Measurements from ENCODE around the gene HOXB5.

HOXB5 gene

DNA sequence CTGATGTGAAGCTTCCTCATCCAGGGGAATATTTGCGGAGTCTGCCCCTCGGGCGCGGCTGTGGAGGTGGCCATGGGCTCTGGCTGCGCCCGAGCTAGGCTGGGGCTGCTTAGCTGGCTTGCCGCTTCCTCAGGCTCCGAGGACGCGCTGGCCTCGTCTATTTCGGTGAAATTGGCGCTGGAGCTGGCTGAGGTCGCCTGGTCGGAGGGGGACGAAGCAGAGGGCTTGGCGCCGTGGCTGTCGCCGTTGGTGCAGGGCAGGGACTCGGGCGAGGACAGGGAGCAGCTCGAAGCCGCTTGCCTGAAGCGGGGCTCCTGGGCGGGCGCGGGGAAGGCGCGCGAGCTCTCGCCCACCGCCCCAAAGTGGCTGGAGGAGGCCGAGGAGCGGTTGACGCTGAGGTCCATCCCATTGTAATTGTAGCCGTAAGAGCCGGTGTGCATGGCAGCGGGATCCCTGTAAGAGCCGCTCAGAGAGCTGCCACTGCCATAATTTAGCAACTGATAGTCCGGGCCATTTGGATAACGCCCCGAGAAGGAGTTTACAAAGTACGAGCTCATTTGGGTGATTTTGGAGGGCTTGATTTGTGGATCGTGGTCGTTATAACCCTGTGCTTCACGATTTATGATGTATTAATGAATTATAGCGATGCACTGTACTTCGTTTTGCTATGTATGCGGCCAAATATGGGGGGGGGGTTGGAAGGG, at the start of gene HOXB5:
Gene HOXB5, minus strand, starts transcription at position 654 of the 704 bp plus-strand sequence. Its CDS starts 97 bp downstream, at position 557.
- no peak within 1 kb of the TSS for H2AFZ ChIP-seq (ENCODE audit: low read length)
- H3K4me2 ChIP-seq (ENCODE audit: low read depth, low read length, poor library complexity, severe bottlenecking) = peak within 1 kb of the TSS; percentile 98

DNA sequence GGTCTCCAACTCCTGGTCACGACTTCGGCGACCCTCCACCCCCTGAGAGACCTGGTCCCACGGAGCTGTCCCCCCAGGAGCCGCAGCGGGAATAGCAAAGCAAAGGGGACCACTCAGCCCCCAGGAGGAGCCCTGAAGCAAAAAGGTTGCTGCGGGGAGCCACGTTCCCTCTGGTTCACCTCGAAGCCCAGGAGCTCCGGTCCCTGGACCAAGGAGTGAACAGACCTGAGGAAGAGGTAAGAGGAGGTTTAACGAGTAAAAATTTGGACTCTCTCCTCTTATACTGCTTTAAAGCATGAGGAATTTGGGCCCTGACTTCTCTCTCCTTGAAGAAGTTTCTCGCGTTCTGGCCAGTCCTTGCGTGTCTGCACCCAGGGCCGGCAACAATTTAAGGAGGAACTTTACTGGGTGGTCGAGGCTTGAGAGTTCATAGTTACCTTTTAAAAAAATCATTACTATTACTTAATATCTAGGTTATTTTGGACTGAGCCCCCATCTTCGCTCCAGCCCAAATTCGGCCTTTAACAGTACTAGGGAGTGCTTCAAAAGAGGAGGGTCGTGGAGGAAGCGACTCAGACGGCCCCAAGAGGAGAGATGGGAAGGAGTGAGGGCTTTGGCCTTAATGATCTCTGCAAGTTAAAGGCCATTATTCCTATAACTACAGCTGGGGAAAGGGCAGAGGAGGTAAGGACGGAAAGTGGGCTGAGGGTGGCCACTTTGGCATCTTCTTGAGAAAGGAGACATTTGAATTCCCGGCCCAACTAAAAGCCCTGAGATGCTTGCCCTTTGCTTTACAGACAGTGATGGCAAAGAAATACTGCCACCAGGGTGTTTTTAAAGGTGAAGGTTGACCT, 49.5 kb upstream of the HOXB5 start:
- TF ChIP-seq EZH2phosphoT487 (IDR thresholded peaks at IDR 0.05; ENCODE audit: borderline replicate concordance) = no peak
- TF ChIP-seq, protein P1, sequence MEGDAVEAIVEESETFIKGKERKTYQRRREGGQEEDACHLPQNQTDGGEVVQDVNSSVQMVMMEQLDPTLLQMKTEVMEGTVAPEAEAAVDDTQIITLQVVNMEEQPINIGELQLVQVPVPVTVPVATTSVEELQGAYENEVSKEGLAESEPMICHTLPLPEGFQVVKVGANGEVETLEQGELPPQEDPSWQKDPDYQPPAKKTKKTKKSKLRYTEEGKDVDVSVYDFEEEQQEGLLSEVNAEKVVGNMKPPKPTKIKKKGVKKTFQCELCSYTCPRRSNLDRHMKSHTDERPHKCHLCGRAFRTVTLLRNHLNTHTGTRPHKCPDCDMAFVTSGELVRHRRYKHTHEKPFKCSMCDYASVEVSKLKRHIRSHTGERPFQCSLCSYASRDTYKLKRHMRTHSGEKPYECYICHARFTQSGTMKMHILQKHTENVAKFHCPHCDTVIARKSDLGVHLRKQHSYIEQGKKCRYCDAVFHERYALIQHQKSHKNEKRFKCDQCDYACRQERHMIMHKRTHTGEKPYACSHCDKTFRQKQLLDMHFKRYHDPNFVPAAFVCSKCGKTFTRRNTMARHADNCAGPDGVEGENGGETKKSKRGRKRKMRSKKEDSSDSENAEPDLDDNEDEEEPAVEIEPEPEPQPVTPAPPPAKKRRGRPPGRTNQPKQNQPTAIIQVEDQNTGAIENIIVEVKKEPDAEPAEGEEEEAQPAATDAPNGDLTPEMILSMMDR (conservative IDR thresholded peaks at IDR 0.05; ENCODE audit: low read length) = no peak
- peaks cover 44% of the 10 kb centered on the region for H4K20me1 ChIP-seq (ENCODE audit: insufficient read depth, low read length, poor library complexity, severe bottlenecking)
- no peak overlapping the region for H2AFZ ChIP-seq (ENCODE audit: low read length)
- H3K4me1 ChIP-seq (ENCODE audit: insufficient read depth, low read length, poor library complexity, severe bottlenecking) = peaks cover 72% of the 10 kb centered on the region
- H3K36me3 ChIP-seq (ENCODE audit: insufficient read depth, low read length) = no peaks in the 10 kb centered on the region
- H3K4me2 ChIP-seq (ENCODE audit: low read depth, low read length, poor library complexity, severe bottlenecking) = peak overlapping the region; percentile 95
- H3K79me2 ChIP-seq (ENCODE audit: insufficient read depth, low read length) = peaks cover 100% of the 10 kb centered on the region
- H3K27me3 ChIP-seq (ENCODE audit: insufficient read depth, low read length, poor library complexity, severe bottlenecking) = peaks cover 32% of the 10 kb centered on the region
- H3K4me3 ChIP-seq (ENCODE audit: low read length, poor library complexity, severe bottlenecking) = peak overlapping the region; percentile 89
- H3K9me3 ChIP-seq (ENCODE audit: insufficient read depth, low read depth, low read length) = no peaks in the 10 kb centered on the region
- no peaks in the 10 kb centered on the region for H3F3A ChIP-seq (ENCODE audit: low read depth)
- no peaks in the 10 kb centered on the region for H3K9me2 ChIP-seq (replicated peaks; ENCODE audit: low read depth, low read length)
- H3K9ac ChIP-seq (ENCODE audit: low read depth, low read length, poor library complexity, severe bottlenecking) = peak overlapping the region; percentile 98

More for the DNA sequence above, at the start of gene HOXB5:
- Histone ChIP-seq H3F3A (ENCODE audit: low read depth) (peaks cover 7% of the 10 kb centered on the region; the same call in 1 of the 2 replicates), H3K9me2 (replicated peaks; ENCODE audit: low read depth, low read length) (no peaks in the 10 kb centered on the region), H4K20me1 (ENCODE audit: insufficient read depth, low read length, poor library complexity, severe bottlenecking) (peaks cover 79% of the 10 kb centered on the region), H3K36me3 (ENCODE audit: insufficient read depth, low read length) (peaks cover 55% of the 10 kb centered on the region), H3K4me1 (ENCODE audit: insufficient read depth, low read length, poor library complexity, severe bottlenecking) (peaks cover 33% of the 10 kb centered on the region), H3K79me2 (ENCODE audit: insufficient read depth, low read length) (peaks cover 98% of the 10 kb centered on the region), H3K9ac (ENCODE audit: low read depth, low read length, poor library complexity, severe bottlenecking) (peak within 1 kb of the TSS; percentile 100), H3K9me3 (ENCODE audit: insufficient read depth, low read depth, low read length) (no peaks in the 10 kb centered on the region), H3K27me3 (ENCODE audit: insufficient read depth, low read length, poor library complexity, severe bottlenecking) (peaks cover 43% of the 10 kb centered on the region), H3K4me3 (ENCODE audit: low read length, poor library complexity, severe bottlenecking) (peak within 1 kb of the TSS; percentile 89)
- TF ChIP-seq, protein P1 (conservative IDR thresholded peaks at IDR 0.05; ENCODE audit: low read length) = no peak
- TF ChIP-seq EZH2phosphoT487 (IDR thresholded peaks at IDR 0.05; ENCODE audit: borderline replicate concordance) = no peak

DNA sequence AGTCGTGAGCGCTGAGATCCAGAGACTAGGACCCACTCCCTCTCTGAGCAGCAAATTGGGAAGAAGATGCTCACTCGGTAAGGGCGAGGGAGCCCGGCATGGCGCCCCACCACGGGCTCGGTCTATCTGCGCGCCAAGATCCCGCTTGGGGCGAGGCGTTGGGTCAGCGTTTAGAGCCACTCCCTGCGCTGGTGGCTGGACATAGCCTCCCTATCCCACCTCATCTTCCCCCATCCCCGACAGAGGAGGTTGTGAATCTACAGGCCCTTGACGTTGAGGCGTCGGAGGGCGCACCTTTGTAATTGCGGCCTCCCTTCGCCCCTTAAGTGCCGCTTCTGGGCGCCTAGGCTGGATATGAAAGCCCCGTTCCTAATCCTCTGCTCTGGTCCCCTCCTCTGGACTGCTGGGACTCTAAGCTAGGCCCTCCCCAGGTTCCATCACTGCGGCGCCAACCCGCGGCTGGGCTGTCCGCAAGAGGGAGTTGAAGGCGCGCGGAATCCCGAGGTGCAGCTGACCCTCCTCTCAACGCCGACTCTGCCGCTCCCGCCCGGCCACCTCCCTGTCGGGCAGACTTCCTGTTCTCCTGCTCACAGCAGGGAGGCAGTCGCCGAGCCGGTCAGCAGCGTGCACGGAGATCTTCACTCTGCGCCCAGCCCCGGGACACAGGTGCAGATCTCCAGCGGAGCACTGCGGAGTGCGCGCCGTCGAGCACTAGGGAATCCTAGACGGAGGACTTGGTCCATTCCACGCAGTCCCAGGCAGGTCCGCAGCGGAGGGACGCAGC, 48.7 kb upstream of the HOXB5 start:
- H3F3A ChIP-seq (ENCODE audit: low read depth) = no peaks in the 10 kb centered on the region
- H2AFZ ChIP-seq (ENCODE audit: low read length) = no peak overlapping the region; the same call in 1 of the 2 replicates
- peak overlapping the region; percentile 89 for H3K4me3 ChIP-seq (ENCODE audit: low read length, poor library complexity, severe bottlenecking)
- no peaks in the 10 kb centered on the region for H3K9me3 ChIP-seq (ENCODE audit: insufficient read depth, low read depth, low read length)
- TF ChIP-seq, protein P1 (conservative IDR thresholded peaks at IDR 0.05; ENCODE audit: low read length) = 0 out of 2 replicates have a peak, but pooled peaks have one; percentile 12
- TF ChIP-seq EZH2phosphoT487 (IDR thresholded peaks at IDR 0.05; ENCODE audit: borderline replicate concordance) = no peak
- peak overlapping the region; percentile 98 for H3K9ac ChIP-seq (ENCODE audit: low read depth, low read length, poor library complexity, severe bottlenecking)
- no peaks in the 10 kb centered on the region for H3K9me2 ChIP-seq (replicated peaks; ENCODE audit: low read depth, low read length)
- H3K27me3 ChIP-seq (ENCODE audit: insufficient read depth, low read length, poor library complexity, severe bottlenecking) = peaks cover 32% of the 10 kb centered on the region
- peak overlapping the region; percentile 95 for H3K4me2 ChIP-seq (ENCODE audit: low read depth, low read length, poor library complexity, severe bottlenecking)
- H3K79me2 ChIP-seq (ENCODE audit: insufficient read depth, low read length) = peaks cover 100% of the 10 kb centered on the region
- H3K36me3 ChIP-seq (ENCODE audit: insufficient read depth, low read length) = no peaks in the 10 kb centered on the region
- peaks cover 49% of the 10 kb centered on the region for H4K20me1 ChIP-seq (ENCODE audit: insufficient read depth, low read length, poor library complexity, severe bottlenecking)
- peaks cover 73% of the 10 kb centered on the region for H3K4me1 ChIP-seq (ENCODE audit: insufficient read depth, low read length, poor library complexity, severe bottlenecking)

Measured in Loucy (cell line).